Ovary (tissue), 3 donors: ENCODE measurements around the gene SUPT20H.

ENCODE experiments used
- EP300 ChIP-seq: sonication (generic); formaldehyde crosslinking; IDR thresholded peaks from one replicate; pipeline ENCODE4 v1.6.1; 2017; ENCODE audit warnings: antibody characterized with exemption
- POLR2A ChIP-seq: fragments of 450-650 bp; IDR thresholded peaks from one replicate; pipeline ENCODE4 v1.6.1; 2017; ENCODE audit warnings: antibody characterized with exemption, mild to moderate bottlenecking, moderate library complexity
- TF ChIP-seq, protein P1 (sequence below), 3 donors: fragments of 450-650 bp in 2 of 3; fragments of 200-600 bp in 1 of 3; IDR thresholded peaks; one replicate each; pipeline versions ENCODE4 v1.5.1 to v1.8.0; 2016 to 2022; ENCODE audit warnings: antibody characterized with exemption in 3 of 3, mild to moderate bottlenecking in 1 of 3
- donor health status: DM: no; HTN: no; CAD: no.

DNA sequence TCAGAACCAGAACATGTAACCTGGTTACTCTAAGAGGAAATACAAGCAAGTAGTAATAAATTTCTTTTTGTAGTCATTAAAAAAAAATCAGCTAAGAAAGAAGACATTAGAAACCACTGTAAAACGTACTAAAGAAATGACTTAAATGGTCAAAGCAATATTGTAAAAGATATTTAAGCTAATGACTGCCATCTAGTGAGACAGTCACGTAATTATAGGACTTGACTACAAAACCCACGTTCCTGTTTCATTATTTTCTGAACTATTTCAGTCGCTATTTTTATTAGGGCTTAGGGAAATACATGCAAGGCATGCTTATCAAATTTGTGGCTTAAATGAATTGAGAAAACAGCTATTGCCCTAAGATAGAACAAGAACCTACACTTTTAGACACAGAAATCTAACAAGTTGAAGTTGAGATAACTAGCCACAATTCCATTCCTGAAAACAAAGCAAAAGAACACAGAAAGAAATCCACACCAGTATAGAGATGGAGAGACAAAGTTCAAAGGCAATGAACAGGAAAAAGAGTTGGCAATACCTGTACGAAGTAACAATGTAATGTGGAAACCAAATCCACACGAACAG is 78.2 kb downstream of the SUPT20H start:
- TF ChIP-seq, protein P1, sequence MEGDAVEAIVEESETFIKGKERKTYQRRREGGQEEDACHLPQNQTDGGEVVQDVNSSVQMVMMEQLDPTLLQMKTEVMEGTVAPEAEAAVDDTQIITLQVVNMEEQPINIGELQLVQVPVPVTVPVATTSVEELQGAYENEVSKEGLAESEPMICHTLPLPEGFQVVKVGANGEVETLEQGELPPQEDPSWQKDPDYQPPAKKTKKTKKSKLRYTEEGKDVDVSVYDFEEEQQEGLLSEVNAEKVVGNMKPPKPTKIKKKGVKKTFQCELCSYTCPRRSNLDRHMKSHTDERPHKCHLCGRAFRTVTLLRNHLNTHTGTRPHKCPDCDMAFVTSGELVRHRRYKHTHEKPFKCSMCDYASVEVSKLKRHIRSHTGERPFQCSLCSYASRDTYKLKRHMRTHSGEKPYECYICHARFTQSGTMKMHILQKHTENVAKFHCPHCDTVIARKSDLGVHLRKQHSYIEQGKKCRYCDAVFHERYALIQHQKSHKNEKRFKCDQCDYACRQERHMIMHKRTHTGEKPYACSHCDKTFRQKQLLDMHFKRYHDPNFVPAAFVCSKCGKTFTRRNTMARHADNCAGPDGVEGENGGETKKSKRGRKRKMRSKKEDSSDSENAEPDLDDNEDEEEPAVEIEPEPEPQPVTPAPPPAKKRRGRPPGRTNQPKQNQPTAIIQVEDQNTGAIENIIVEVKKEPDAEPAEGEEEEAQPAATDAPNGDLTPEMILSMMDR (IDR thresholded peaks at IDR 0.05) = peak in 1 of 3 donors; percentile 38
- TF ChIP-seq EP300 = no peak
- TF ChIP-seq POLR2A = no peak
